Superior temporal gyrus (tissue), 1 donor: ENCODE measurements around the gene TPCN1.

Experiments
- DNase-seq: peaks from one replicate; pipeline ENCODE4 v3.0.0-alpha.2; 2016; ENCODE audit errors: extremely low spot score

Gene TPCN1

DNA sequence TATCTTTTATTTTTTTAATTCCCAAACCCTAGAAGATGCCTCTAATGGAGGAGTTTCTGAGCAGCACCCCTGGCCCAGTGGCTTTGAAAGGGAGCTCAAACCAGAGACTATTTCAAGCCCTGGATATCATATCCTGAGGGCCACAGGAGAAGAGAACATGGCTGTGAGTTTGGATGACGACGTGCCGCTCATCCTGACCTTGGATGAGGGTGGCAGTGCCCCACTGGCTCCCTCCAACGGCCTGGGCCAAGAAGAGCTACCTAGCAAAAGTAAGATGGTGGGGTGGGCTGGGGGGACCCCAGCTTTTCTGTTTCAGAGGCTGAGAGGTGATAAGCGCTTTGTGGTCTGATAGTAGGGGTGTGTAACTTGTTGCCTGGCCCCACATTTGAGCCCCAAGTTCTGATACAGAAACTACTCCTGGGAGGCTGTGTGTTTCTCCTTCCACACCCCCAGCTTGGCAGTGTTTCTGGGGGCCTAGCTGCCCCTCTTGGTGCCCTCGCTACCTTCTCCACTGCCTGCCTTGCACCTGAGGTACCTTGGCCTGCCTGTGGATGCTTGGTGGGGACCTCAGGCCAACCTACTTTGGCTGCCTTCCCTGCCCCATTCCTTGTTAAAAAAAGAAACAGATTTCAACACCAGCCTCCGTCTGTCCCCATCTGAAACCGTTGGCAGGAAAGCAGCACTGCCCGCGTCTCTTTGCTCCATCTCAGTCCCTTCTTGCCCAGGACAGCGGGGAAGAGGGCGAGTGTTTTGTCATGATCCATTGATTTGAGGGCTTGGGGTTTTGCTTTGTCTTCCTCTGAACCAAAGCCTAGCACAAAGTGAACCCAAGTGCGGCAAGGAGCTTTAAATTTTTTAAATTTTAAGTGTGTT, 5.7 kb downstream of the TPCN1 start:
- DNase-seq: no peak

DNA sequence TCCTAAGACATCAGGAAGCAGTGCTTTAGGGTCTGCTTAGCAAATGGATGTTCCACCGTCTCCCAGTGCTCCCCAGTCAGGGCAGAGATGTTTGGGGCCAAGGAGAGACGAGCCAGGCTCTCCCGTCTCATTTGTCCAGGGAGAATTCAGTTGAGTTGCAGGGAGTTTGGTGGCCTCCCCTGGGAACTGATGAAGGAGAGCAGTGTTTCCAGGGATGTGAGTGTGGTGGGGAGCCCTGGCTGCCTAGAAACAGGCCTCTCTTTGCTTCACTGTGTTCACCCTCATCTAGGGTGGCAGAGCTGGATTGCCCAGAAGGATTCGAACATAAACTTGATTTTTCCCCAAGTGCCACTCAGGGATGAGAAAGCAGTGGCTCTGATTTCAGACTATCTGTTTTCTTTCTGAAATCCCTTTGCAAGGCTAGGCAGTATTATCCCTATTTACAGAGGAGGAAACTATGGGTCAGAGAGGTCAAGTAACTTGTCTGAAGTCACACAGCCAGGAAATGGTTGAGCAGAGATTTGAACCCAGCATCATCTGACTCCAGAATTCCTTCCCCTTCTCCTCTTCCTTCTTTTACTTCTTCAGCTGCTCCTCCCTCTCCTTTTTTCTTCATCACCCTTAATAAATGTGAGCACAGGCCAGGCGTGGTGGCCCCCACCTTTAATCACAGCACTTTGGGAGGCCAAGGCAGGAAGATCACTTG, 6.6 kb downstream of the TPCN1 start:
- no peak for DNase-seq

DNA sequence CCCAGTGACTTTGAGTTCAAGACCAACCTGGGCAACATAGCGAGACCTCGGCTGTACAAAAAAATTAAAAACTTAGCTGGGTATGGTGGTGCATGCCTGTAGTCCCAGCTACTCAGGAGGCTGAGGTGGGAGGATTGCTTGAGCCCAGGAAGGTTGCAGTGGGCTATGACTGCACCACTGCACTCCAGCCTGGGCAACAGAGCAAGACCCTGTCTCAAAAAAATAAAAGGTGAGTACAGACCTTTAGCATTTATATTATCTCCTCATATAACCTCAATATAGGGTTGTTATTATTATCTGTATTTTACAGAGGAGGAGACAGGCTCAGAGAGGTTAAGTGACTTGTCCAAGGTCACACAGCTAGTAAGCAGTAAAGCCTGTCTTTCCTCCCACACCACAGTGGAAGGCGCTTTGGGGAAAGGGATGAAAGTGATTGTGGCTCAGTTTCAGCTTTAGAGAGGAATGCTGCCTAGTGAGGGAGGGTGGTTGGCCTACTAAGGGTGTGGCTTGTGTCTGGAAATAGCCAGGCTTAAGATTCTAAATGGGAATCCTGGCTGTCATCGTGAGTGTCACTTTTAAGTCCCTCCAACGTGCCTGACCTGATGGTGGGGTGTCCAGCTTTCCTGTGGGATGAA, 7.2 kb downstream of the TPCN1 start:
- no peak for DNase-seq

DNA sequence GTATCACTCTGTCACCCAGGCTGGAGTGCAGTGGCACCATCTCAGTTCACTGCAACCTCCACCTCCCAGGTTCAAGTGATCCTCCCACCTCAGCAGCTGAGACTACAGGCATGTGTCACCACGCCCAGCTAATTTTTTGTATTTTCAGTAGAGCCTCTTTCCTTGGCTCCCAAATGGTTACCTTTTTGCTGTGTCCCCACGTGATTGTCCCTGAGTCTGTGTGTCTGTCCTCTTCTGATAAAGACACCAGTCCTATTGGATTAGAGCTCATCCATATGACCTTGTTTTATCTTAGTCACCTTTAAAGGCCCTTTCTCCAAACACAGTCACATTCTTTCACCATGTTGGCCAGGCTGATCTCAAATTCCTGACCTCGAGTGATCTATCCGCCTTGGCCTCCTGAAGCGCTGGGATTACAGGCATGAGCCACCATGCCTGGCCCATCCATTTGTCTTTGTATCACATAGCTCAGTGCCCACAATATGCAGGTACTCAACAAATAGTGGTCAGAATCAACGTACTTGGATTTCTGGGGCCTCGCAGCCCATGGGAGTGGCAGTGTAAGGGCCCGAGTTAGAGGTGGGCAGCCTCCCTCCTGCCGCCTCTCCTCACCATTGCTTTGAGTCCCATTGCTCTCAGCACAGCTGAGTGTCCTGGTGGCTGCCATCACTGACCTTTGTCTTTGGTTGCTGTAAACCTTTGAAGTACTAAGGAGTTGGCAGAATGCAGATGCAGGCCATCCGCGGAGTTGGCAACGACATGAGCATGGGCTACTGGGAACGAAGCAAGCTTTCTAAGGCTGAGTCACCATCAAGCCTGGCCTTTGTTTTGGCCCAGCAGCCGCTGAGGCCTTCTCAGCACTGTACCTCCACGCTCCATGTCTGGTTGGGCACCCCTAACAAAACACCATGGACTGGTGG, 9.3 kb downstream of the TPCN1 start:
- no peak for DNase-seq

DNA sequence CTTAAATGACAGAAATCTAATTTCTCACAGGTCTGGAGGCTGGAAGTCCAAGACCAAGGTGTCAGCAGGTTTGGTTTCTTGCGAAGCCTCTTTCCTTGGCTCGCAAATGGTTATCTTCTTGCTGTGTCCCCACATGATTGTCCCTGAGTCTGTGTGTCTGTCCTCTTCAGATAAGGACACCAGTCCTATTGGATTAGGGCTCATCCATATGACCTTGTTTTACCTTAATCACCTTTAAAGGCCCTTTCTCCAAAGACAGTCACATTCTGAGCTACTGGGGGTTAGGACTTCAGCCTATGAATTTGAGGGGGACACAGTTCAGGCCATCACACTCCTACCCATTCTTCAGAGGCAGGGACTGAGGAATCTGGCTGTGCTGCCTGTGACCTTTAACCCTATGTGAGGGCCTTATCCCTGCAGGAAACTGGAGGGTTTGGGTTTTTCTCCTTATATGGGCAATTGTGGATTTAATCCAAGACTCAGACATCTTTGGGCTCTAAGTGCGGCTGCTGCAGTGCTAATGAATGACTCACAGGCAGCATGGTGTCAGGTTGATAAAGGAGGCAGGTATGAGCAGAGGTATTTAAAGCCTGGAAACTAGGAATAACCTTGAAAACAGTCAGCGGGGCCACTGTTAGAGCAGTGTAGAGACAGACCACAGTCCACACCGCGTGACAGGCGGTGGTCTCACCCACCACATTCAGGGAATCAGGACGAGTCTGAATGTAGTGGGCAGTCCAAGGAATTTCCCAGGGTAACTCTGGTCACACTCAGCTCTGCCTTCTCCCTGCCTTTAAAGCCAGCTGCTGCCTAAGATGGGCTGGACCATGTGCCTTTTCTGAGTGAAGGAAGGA, 10.2 kb downstream of the TPCN1 start:
- DNase-seq: no peak

DNA sequence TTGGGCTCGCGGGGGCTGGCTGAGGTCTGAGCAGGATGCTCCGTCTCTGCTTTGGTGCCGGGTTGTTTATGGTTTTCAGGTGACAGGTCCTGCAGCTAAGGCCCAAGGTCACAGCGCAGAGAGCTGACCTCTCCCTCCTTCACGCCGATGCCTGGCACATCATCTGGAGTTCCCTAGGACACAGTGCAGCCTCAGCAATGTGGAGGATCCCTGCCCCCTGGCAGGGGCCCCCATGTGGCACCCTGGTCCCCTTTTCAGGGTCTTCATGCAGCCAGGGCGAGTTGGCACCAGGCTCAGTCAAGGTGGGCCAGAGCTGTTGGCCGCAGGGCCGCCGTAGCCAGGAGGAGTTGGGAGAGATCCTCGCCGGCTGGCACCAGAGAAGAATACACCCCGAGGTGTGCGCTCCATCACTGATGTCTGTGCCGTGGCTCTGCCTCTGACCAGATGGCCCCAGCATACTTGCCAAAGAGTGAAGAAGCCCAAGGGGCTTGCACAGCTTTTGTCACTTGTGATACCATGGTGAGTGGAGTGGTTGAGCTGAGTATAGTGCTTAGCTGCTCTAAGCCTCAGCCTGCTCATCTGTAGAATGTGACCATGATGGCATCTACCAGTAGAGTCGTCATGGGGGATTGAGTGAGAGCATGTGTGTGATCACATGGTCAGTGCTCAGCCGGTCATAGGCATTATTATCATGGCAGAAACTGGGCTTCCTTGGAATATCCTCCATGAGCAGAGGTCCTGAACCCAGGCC, 11.0 kb downstream of the TPCN1 start:
- DNase-seq: no peak

DNA sequence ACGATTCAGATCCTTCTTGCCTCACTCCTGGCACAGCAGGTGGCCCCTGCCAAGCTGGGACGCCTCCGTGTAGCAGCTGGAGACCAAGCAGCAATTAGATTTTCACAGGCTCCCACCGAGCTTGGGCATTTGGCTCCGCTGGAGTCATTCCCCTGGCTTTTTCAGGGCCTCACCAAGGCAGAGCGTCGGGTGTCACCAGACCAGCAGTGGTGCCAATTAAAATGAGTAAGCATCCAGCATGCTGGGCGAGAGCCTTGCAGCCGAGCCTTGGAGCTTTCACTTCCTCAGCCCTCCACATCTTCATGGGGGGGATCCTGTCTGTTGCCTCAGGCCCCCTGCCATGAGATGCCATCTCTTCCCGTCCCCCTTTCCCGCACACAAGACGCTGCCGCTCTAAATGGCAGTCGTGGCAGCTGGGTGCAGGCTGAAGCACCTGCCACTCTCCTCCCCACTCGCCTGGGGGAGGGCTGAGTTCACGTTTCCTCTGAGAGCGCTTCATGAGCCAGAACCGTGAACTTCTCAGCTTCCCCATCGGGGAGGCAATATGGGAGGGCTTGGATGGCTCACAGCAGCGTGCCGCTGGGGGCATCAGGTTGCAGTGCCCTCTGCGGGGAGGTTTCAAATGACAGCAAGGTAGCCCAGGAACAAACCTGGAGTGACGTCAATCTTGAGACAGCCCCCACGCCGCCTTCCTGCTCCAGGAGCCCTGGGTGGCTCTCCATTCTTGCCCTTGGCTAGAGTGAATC, 11.7 kb downstream of the TPCN1 start:
- DNase-seq: peak; percentile 77

DNA sequence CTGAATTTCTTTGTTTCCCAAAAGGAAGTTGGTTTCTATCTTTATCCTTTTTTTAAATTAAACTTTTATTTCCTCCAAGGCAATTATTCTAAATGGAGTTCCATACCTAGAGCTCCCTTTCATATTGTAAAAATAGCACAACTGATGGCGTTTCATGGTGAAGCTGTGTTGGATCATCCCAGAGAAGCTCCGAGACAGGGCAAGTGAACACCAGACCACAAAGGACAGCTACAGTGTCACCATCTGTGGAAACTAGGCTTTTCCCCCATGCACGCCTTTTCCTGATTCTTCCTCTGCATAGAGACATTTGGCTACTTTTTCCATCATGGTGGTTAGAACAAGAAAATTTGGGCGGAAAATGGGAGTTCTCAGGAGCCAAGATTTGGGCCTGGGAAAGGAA, 12.7 kb downstream of the TPCN1 start:
- DNase-seq: no peak

DNA sequence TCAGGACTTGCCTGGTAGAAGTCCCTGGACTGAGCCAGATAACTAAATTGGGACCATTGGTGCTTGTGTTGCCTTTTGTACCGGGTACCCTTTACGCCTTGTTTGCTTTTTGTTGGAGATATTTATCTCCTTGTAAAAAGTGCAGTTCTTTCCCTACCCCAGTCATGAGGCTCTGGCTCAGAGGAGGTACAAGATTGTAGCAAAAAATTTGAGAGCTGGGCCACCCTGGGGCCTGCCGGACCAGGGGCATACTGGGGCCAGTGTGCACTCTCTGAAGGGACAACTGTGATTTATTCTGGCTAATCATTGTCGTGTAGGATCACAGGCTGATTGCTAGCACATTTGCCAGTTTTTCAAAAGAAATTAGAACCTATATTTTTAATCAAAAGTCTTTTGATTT, 13.2 kb downstream of the TPCN1 start:
- no peak for DNase-seq

DNA sequence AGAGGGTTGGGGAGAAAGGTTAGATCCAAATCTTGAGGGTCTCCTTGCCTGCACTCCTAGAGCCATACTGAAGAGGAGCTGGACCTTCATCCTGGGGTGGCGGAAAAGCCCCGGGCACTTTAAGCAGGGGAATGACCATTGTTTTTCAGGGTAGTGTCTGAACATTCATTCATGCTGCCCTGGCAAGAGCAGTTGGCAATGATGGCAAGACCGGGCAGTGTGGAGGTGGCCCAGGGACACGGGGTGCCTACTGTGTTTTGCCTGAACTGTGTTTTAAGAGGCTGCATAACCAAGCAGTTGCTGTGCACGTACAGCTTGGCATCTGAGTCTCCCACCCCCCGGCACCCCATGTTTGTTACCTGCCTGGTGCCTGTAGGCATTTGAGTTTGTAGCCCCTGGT, 14.7 kb downstream of the TPCN1 start:
- no peak for DNase-seq

DNA sequence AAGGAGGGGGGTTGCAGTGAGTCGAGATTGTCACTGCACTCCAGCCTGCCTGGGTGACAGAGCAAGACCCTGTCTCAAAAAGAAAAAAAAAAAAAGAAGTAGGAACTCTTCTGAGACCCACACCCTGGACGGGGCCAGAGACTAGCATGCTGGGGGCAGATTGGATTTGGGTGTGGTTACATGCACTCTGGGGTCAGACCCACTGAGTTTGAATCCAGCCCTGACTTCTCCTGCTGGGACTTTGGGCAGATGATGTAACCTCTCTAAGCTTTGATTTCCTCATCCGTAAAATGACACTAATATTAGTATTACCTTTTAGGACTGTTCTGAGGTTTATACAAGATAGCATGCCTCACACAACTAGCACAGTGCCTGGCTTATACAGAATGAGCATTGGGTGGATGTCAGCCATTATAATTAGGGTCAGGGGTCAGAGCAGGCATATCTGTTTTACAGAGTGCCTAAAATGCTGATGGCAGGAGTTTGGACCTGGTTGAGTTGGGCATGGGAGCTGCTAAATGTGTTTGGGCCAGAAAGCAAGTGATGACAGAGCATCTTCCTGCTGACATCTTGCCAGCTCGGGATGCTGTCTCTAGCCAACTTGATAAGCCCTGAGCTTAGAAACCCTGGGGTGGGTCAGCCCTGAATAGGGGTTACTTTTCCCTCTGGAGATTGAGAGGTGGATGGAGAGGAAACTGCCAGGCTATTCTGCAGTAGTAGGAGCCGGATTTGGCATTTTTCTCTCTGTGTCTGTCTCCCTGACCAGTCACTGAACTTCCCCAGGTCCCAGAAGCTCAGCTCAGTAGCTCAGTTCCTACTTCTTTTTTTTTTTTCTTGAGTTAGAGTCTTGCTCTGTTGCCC, 15.5 kb downstream of the TPCN1 start:
- no peak for DNase-seq

DNA sequence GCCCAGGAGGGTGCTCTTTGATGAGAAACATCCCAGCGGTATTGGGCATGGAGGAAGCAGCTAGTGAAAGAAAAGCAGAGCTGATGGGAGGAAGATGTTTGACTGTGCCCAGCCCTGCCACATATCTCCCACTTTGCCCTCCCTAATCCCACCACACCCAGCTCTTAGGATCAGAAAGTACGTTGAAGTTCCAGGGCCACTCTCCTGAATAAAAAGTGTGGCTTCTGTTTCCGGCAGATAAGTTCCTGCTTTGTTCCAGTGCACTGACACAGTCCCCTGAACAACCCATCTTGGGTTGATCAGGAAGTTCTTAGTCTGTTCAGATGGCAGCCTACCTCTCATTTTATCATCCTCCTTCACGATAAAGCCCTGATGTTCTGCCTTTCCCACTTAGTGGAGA, 16.5 kb downstream of the TPCN1 start:
- no peak for DNase-seq

DNA sequence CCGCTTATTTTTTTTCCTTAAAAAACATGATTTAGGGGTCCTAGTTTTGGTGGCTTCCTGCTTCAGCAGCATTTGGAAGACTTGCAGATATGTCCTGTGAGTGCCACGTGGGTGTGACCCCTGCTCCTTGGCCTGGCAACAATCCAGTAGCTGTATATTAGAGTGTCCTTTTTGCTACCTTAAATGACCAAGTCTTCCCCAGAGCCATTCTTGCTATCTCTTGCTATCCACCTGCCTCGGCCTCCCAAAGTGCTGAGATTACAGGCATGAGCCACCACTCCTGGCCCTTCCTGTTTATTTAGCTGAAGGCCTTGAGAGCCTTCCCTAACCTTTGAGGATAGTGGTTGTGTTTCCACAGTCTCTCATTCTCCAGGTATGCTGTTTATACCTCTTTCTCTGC, 17.0 kb downstream of the TPCN1 start:
- no peak for DNase-seq

DNA sequence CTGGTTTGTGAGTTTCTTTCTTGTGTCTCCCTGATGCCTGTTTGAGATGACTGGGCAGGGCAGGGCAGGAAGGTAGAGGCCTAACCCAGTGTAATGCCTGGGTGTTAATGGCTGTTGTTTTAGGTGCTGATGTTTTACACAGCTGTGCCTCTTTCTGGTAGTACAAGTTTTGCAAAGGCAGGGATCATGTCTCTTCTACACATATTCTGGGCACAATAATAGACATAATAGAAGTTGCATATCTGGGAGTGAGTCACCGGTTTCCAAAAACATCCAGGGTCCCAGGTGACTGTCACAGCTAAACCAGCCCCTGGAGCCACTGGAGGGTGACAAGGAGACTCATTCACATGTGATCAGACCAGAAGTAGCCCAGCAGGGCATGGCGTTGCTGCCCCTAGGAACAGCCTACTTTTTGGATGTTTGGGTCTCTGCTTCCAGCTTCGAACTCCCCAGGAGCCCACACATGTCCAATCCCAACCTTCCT, 18.1 kb downstream of the TPCN1 start:
- DNase-seq: no peak

DNA sequence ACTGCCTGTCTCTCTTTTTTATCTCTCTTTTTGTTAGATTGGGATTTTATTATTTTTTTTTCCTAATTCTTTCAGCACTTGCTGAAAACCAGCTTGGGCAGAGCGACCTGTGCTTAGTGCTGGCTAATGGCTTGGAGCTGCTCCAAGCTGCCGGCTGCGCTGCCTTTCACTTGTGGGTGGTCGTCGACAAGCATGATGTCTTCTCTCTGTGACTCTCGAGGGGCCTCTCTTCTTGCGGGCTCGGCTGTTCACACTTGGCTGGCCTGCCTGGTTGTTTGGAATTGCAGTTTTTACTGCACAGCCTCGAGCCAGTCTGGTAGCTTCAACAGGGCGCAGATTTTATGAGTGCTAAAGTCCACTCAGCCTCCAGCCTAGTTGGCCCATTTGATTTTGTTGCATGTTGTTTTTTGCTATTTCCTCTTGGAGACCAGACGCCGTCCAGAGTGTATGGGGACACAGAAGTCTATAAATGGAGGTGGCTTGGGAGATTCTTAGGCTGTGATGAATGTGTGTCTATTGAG, 18.6 kb downstream of the TPCN1 start:
- no peak for DNase-seq

DNA sequence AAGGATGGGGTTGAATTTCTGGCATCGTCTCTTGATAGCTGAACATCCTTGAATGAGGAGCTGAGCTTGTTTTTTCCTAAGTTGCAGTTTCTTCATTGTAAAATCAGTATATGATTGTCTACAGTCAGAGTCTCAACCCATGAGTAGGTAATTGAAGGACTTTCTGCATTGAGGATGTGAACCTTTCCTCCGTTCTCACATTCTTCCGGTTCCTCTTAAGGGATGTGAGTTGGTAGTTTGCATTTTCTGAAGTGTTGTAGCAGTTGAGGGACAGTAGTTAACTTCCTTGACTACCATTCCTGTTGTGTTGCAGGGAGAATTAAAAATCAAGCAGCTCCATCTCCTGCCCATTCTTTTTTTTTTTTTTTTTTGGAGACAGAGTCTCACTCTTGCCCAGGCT, 19.1 kb downstream of the TPCN1 start:
- DNase-seq: no peak

DNA sequence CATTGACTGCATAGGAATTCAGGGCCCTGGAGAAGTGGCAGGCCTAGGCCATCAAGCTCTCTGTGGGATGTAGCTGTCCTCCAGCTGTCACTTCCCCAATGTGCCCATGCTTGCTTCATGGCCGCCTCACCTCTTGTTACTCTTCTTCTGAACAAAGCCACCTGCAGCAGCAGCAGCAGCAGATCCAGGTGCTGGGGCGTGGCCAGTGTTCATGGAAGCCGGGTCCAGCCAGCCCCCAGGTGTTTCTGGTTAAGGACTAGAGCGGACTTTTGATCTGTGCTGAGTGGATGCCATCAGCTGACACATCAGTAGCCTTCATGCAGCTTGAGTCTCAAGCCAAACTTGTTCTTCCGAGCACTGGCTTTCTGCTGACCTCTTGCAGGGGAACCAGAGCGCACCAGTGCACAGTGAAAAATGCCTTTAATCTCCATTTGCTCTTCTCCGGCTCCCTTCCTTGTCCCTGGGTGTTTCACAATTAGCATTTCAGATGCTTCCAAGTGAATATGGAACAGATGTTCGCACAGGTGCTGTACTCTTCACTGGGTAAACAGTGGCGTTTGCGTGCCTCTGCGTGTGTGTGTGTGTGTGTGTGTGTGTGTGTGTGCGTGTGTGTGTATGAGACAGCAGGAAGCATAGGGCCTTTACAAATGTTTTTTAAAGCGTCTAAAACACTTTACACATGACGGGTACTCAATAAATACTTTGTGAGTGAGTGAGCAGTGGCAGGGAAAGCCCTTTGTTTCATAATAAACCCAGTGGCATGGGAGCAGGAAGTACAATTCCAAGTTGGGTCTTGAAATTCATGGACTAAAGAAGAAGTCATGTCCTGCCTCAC, 20.1 kb downstream of the TPCN1 start:
- DNase-seq: no peak
